Neural cell (in vitro differentiated cells): Measurements from ENCODE around the gene IFT20. TPM values are rescaled to one million over a fixed set of nuclear protein-coding genes. Genes with fewer than 3 reads are reported as not detected.

ENCODE experiments used
- H2AFZ ChIP-seq: fragments of 200-600, 300-800 bp; sonication (generic), shearing (Covaris generic); 2 replicates; pipeline ENCODE4 v1.6.0; 2014; ENCODE audit warnings: low read depth, mild to moderate bottlenecking, antibody characterized with exemption, low read length, moderate library complexity
- H3F3A ChIP-seq: fragments of 200-600 bp; shearing (Covaris generic); 2 replicates; pipeline ENCODE4 v1.6.1; 2016; ENCODE audit warnings: mild to moderate bottlenecking, moderate library complexity, mixed read lengths, antibody characterized with exemption, low read length; ENCODE audit not compliant: insufficient read depth, poor library complexity, severe bottlenecking
- H3K27ac ChIP-seq: fragments of 200-600, 300-800 bp; sonication (generic), shearing (Covaris generic); 2 replicates; pipeline ENCODE4 v1.5.1; 2014; ENCODE audit warnings: mild to moderate bottlenecking, low read length, moderate library complexity
- H3K27me3 ChIP-seq: fragments of 300-800, 200-600 bp; sonication (generic), shearing (Covaris generic); 2 replicates; pipeline ENCODE4 v1.6.0; 2014; ENCODE audit warnings: mild to moderate bottlenecking, low read depth, low read length, moderate library complexity; ENCODE audit not compliant: insufficient read depth
- H3K36me3 ChIP-seq: fragments of 300-800, 200-600 bp; sonication (generic), shearing (Covaris generic); 2 replicates; pipeline ENCODE4 v1.5.1; 2014; ENCODE audit warnings: mild to moderate bottlenecking, antibody characterized with exemption, low read length, moderate library complexity; ENCODE audit not compliant: insufficient read depth
- H3K4me2 ChIP-seq: fragments of 300-800, 200-600 bp; sonication (generic), shearing (Covaris generic); 2 replicates; pipeline ENCODE4 v1.6.0; 2014; ENCODE audit warnings: mild to moderate bottlenecking, low read length
- H3K4me3 ChIP-seq: fragments of 300-800, 200-600 bp; sonication (generic), shearing (Covaris generic); 2 replicates; pipeline ENCODE4 v1.5.1; 2014; ENCODE audit warnings: mild to moderate bottlenecking, low read length, moderate library complexity
- H3K79me2 ChIP-seq: fragments of 200-600 bp; shearing (Covaris generic); replicated peaks from 2 replicates; pipeline ENCODE4 v1.6.0; 2014; ENCODE audit warnings: mild to moderate bottlenecking, low read length, moderate library complexity; ENCODE audit not compliant: insufficient read depth
- H3K9ac ChIP-seq: fragments of 300-800, 200-600 bp; sonication (generic), shearing (Covaris generic); 2 replicates; pipeline ENCODE4 v1.6.1; 2016; ENCODE audit warnings: mild to moderate bottlenecking, low read length, mixed read lengths
- H3K9me2 ChIP-seq: fragments of 200-600 bp; shearing (Covaris generic); 2 replicates; pipeline ENCODE4 v1.6.1; 2016; ENCODE audit warnings: mild to moderate bottlenecking, low read length, mixed read lengths; ENCODE audit not compliant: insufficient read depth
- H3K9me3 ChIP-seq: fragments of 200-600, 300-800 bp; sonication (generic), shearing (Covaris generic); 2 replicates; pipeline ENCODE4 v1.6.1; 2016; ENCODE audit warnings: mild to moderate bottlenecking, mixed run types, low read length, moderate library complexity, mixed read lengths
- H4K20me1 ChIP-seq: fragments of 200-600 bp; shearing (Covaris generic); 2 replicates; pipeline ENCODE4 v1.6.1; 2016; ENCODE audit warnings: mild to moderate bottlenecking, mixed run types; ENCODE audit not compliant: insufficient read depth
- EP300 ChIP-seq: fragments of 450-650 bp; conservative IDR thresholded peaks from 2 replicates; pipeline ENCODE4 v1.6.1; 2014; ENCODE audit warnings: antibody characterized with exemption, mild to moderate bottlenecking, moderate library complexity; ENCODE audit not compliant: poor library complexity, severe bottlenecking
- EZH2 ChIP-seq: fragments of 200-600, 300-800 bp; shearing (Covaris generic), sonication (generic); IDR thresholded peaks from 2 replicates; pipeline ENCODE4 v1.6.1; 2014; ENCODE audit warnings: antibody characterized with exemption, low read length, borderline replicate concordance, mild to moderate bottlenecking; ENCODE audit not compliant: insufficient read depth, poor library complexity, severe bottlenecking
- MXI1 ChIP-seq: fragments of 450-650 bp; conservative IDR thresholded peaks from 2 replicates; pipeline ENCODE4 v1.6.1; 2014; ENCODE audit warnings: antibody characterized with exemption, mild to moderate bottlenecking; ENCODE audit not compliant: poor library complexity, severe bottlenecking
- POLR2AphosphoS5 ChIP-seq: IDR thresholded peaks from 2 replicates; pipeline ENCODE4 v1.6.1; 2012
- RAD21 ChIP-seq: fragments of 450-650 bp; conservative IDR thresholded peaks from 2 replicates; pipeline ENCODE4 v1.6.1; 2014; ENCODE audit warnings: antibody characterized with exemption, mild to moderate bottlenecking, moderate library complexity
- SMC3 ChIP-seq: fragments of 450-650 bp; conservative IDR thresholded peaks from 2 replicates; pipeline ENCODE4 v1.6.1; 2014; ENCODE audit warnings: antibody characterized with exemption, mild to moderate bottlenecking, moderate library complexity; ENCODE audit not compliant: poor library complexity
- TAF1 ChIP-seq: IDR thresholded peaks from 2 replicates; pipeline ENCODE4 v1.6.1; 2012; ENCODE audit warnings: low read depth
- polyA plus RNA-seq: library from polyadenylated mRNA; depleted of rRNA; stranded (reverse); fragments of >200 nt; gene quantifications from 2 replicates; pipeline ENCODE4 v1.2.3, GENCODE V29; 2014
- TF ChIP-seq, protein P1 (sequence below): fragments of 450-650 bp; IDR thresholded peaks from 2 replicates; pipeline ENCODE4 v1.5.1; 2014; ENCODE audit warnings: antibody characterized with exemption, mild to moderate bottlenecking, moderate library complexity; ENCODE audit not compliant: poor library complexity, severe bottlenecking
- TF ChIP-seq, protein P2 (sequence below): IDR thresholded peaks from 2 replicates; pipeline ENCODE4 v1.6.1; 2012; ENCODE audit warnings: borderline replicate concordance

The IFT20 gene
- polyA plus RNA-seq, 1 donor from 2014 or later, result 213 TPM

DNA sequence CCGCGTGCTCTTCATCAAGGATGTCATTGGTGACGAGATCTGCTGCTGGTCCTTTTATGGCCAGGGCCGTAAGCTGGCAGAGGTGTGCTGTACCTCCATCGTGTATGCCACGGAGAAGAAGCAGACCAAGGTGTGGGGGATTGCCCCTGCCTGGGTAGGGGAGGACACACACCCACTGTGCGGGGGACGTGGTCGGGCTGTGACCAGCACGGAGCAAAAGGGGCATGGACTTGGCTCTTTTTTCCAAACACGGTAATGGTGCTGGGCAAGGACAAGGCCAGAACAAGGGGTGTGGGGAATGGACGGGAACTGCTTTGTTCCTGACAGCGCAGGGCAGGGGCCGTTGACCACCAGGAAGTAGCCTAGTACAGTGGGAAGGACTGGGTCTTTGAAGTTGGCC lies 7.0 kb upstream of the IFT20 start:
- no peak overlapping the region for H3K9ac ChIP-seq
- no peak overlapping the region for H3K4me2 ChIP-seq
- H3K4me3 ChIP-seq, result no peak overlapping the region
- no peaks in the 10 kb centered on the region for H3K27me3 ChIP-seq
- peaks cover 20% of the 10 kb centered on the region for H3K79me2 ChIP-seq
- no peaks in the 10 kb centered on the region for H4K20me1 ChIP-seq
- no peaks in the 10 kb centered on the region for H3K9me3 ChIP-seq
- H3K36me3 ChIP-seq, result peaks cover 8% of the 10 kb centered on the region
- H3F3A ChIP-seq, result no peaks in the 10 kb centered on the region
- no peak for TF ChIP-seq MXI1
- TF ChIP-seq EZH2, result no peak
- no peak for TF ChIP-seq RAD21
- TF ChIP-seq, protein P1, sequence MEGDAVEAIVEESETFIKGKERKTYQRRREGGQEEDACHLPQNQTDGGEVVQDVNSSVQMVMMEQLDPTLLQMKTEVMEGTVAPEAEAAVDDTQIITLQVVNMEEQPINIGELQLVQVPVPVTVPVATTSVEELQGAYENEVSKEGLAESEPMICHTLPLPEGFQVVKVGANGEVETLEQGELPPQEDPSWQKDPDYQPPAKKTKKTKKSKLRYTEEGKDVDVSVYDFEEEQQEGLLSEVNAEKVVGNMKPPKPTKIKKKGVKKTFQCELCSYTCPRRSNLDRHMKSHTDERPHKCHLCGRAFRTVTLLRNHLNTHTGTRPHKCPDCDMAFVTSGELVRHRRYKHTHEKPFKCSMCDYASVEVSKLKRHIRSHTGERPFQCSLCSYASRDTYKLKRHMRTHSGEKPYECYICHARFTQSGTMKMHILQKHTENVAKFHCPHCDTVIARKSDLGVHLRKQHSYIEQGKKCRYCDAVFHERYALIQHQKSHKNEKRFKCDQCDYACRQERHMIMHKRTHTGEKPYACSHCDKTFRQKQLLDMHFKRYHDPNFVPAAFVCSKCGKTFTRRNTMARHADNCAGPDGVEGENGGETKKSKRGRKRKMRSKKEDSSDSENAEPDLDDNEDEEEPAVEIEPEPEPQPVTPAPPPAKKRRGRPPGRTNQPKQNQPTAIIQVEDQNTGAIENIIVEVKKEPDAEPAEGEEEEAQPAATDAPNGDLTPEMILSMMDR, result no peak
- TF ChIP-seq POLR2AphosphoS5, result no peak
- TF ChIP-seq, protein P2, sequence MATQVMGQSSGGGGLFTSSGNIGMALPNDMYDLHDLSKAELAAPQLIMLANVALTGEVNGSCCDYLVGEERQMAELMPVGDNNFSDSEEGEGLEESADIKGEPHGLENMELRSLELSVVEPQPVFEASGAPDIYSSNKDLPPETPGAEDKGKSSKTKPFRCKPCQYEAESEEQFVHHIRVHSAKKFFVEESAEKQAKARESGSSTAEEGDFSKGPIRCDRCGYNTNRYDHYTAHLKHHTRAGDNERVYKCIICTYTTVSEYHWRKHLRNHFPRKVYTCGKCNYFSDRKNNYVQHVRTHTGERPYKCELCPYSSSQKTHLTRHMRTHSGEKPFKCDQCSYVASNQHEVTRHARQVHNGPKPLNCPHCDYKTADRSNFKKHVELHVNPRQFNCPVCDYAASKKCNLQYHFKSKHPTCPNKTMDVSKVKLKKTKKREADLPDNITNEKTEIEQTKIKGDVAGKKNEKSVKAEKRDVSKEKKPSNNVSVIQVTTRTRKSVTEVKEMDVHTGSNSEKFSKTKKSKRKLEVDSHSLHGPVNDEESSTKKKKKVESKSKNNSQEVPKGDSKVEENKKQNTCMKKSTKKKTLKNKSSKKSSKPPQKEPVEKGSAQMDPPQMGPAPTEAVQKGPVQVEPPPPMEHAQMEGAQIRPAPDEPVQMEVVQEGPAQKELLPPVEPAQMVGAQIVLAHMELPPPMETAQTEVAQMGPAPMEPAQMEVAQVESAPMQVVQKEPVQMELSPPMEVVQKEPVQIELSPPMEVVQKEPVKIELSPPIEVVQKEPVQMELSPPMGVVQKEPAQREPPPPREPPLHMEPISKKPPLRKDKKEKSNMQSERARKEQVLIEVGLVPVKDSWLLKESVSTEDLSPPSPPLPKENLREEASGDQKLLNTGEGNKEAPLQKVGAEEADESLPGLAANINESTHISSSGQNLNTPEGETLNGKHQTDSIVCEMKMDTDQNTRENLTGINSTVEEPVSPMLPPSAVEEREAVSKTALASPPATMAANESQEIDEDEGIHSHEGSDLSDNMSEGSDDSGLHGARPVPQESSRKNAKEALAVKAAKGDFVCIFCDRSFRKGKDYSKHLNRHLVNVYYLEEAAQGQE, result no peak
- TF ChIP-seq SMC3, result no peak
- no peak for TF ChIP-seq EP300
- TF ChIP-seq TAF1, result no peak
- H3K9me2 ChIP-seq, result no peaks in the 10 kb centered on the region
- H3K27ac ChIP-seq, result no peak overlapping the region
- no peak overlapping the region for H2AFZ ChIP-seq

DNA sequence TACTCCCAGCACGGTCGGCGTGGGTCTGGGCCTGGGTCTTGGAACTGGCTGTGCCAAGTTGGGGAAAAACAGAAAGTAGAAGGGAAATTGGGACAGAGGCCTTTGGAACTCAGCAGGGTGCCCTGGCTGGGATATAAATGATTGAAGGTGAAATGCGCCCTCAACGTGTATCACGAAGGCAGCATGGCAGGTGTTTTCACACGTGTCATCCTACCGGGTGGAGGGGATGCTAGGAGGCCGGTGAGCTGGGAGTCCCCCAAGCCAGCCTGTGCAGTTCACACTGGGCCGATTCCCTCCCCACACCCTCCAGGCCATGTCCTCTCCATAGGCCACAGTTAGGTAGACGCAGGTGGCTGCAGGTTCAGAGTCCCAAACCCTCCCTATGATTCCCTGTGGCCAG lies 6.2 kb upstream of the IFT20 start:
- Histone ChIP-seq H3K9me2 (no peaks in the 10 kb centered on the region), H3K27me3 (no peaks in the 10 kb centered on the region), H3K9me3 (no peaks in the 10 kb centered on the region), H3K27ac (no peak overlapping the region), H3K9ac (no peak overlapping the region), H3K4me2 (no peak overlapping the region), H4K20me1 (no peaks in the 10 kb centered on the region), H3K36me3 (peaks cover 6% of the 10 kb centered on the region), H3F3A (no peaks in the 10 kb centered on the region), H2AFZ (no peak overlapping the region), H3K79me2 (peaks cover 27% of the 10 kb centered on the region), H3K4me3 (no peak overlapping the region)
- TF ChIP-seq EZH2 (no peak), MXI1 (no peak)
- TF ChIP-seq, protein P2, result no peak
- TF ChIP-seq, protein P1, result no peak
